Measurements from ENCODE around the gene LDLRAP1. TPM values are rescaled to one million over a fixed set of nuclear protein-coding genes. Genes with fewer than 3 reads are reported as not detected.
"Not testable (repeated sequence)": the region's sequence is repeated elsewhere in the genome, so short reads cannot be mapped to it uniquely, and the experiment has no call there.

Gene LDLRAP1
- total RNA-seq, 1 donor from 2014 or later: 34.3 TPM

DNA sequence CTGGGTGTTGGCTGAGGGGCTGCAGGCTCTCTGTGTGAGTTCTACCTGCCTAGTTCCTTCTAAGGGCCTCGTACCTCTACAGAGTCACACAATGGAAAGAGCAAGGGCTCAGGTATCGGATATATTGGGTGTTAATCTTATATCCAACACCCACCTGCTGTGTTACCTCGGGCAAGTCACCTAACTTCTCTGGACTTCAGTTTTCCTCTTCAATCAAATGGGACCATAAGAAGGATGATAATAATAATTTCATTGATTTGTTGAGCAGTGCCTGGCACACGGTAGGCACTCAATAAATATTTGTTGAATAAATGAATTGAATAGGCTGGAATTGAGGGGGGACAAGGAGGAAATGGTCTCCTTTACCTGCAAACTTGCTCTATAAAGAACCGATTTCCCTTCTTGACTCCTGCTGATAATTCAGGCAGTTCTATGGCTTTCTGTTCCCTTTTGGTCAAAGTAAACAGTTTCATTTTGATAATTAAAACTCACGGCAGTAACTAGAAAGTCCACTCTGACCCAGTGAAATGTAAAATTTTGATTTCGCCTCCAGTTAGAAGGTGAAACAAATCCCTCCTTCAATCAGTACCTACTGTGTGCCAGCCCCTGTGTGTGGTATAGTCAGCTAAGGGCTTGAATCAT, 56.7 kb downstream of the LDLRAP1 start:
- no peak overlapping the region for H3K27ac Mint-ChIP-seq (ENCODE audit: unreplicated experiment)
- H3K4me3 Mint-ChIP-seq (ENCODE audit: unreplicated experiment): no peak overlapping the region
- TF ChIP-seq, protein P1, sequence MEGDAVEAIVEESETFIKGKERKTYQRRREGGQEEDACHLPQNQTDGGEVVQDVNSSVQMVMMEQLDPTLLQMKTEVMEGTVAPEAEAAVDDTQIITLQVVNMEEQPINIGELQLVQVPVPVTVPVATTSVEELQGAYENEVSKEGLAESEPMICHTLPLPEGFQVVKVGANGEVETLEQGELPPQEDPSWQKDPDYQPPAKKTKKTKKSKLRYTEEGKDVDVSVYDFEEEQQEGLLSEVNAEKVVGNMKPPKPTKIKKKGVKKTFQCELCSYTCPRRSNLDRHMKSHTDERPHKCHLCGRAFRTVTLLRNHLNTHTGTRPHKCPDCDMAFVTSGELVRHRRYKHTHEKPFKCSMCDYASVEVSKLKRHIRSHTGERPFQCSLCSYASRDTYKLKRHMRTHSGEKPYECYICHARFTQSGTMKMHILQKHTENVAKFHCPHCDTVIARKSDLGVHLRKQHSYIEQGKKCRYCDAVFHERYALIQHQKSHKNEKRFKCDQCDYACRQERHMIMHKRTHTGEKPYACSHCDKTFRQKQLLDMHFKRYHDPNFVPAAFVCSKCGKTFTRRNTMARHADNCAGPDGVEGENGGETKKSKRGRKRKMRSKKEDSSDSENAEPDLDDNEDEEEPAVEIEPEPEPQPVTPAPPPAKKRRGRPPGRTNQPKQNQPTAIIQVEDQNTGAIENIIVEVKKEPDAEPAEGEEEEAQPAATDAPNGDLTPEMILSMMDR (IDR thresholded peaks at IDR 0.05): no peak
- H3K36me3 Mint-ChIP-seq (ENCODE audit: unreplicated experiment): no peaks in the 10 kb centered on the region
- no peaks in the 10 kb centered on the region for H3K4me1 Mint-ChIP-seq (ENCODE audit: unreplicated experiment)
- H3K27me3 Mint-ChIP-seq (ENCODE audit: unreplicated experiment): peaks cover 18% of the 10 kb centered on the region
- DNase-seq (ENCODE audit: extremely low spot score, unreplicated experiment): no peak
- peaks cover 6% of the 10 kb centered on the region for H3K9me3 Mint-ChIP-seq (ENCODE audit: unreplicated experiment)

DNA sequence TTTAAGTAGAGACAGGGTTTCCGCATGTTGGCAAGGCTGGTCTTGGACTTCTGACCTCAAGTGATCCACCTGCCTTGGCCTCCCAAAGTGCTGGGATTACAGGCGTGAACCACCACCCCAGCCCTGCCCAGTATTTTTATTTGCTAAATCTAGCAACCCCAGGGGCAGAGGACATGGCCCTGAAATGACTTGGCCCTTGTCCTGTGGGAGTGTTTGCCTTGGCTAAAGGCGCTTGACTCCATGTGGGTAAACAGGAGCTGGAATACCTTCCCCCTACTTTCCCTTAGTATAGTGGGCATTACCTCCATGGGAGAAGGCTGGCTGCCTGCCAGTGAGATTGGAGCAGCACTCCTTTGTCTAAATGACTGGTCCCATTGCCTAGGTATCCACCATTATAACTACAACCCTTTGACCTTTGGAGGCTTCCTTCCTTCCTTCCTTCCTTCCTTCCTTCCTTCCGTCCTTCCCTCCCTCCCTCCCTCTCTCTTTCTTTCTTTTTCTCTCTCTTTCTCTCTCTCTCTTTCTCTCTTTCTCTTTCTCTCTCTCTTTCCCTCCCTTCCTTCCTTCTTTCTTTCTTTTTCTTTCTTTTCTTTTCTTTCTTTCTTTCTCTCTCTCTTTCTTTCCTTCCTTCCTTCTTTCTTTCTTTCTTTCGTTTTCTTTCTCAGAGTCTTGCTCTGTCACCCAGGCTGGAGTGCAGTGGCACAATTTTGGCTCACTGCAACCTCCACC, 57.7 kb downstream of the LDLRAP1 start:
- not testable (repeated sequence) for H3K4me3 Mint-ChIP-seq (ENCODE audit: unreplicated experiment); H3K4me1 Mint-ChIP-seq (ENCODE audit: unreplicated experiment)
- H3K27me3 Mint-ChIP-seq (ENCODE audit: unreplicated experiment): peaks cover 25% of the 10 kb centered on the region

DNA sequence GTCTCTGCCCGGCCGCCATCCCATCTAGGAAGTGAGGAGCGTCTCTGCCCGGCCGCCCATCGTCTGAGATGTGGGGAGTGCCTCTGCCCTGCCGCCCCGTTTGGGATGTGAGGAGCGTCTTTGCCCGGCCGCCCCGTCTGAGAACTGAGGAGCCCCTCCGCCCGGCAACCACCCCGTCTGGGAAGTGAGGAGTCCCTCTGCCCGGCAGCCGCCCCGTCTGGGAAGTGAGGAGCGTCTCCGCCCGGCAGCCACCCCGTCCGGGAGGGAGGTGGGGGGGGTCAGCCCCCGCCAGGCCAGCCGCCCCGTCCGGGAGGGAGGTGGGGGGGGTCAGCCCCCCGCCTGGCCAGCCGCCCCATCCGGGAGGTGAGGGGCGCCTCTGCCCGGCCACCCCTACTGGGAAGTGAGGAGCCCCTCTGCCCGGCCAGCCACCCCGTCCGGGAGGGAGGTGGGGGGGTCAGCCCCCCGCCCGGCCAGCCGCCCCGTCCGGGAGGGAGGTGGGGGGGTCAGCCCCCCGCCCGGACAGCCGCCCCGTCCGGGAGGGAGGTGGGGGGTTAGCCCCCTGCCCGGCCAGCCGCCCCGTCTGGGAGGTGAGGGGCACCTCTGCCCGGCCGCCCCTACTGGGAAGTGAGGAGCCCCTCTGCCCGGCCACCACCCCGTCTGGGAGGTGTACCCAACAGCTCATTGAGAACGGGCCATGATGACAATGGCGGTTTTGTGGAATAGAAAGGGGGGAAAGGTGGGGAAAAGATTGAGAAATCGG, 60.6 kb downstream of the LDLRAP1 start:
- not testable (repeated sequence) for DNase-seq (ENCODE audit: extremely low spot score, unreplicated experiment); H3K36me3 Mint-ChIP-seq (ENCODE audit: unreplicated experiment); H3K27ac Mint-ChIP-seq (ENCODE audit: unreplicated experiment); H3K4me3 Mint-ChIP-seq (ENCODE audit: unreplicated experiment); H3K9me3 Mint-ChIP-seq (ENCODE audit: unreplicated experiment); H3K4me1 Mint-ChIP-seq (ENCODE audit: unreplicated experiment)
- peaks cover 39% of the 10 kb centered on the region for H3K27me3 Mint-ChIP-seq (ENCODE audit: unreplicated experiment)

More for the DNA sequence above, 57.7 kb downstream of the LDLRAP1 start:
- H3K36me3 Mint-ChIP-seq (ENCODE audit: unreplicated experiment); H3K27ac Mint-ChIP-seq (ENCODE audit: unreplicated experiment); DNase-seq (ENCODE audit: extremely low spot score, unreplicated experiment); H3K9me3 Mint-ChIP-seq (ENCODE audit: unreplicated experiment): not testable (repeated sequence)

DNA sequence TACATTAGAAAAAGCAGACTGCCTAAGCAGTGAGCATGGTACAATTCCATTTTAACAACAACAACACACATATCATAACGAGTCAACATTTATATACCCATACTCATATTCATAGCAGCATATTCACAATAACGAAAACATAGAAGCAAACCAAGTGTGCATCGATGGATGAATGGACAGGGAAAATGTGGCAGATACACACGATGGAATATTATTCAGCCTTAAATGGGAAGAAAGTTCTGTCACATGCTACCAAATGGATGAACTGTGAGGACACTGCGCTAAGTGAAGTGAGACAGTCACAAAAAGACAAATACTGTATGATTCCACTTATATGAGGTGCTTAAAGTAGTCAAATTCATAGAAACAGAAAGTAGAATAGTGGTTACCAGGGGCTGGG, 63.7 kb downstream of the LDLRAP1 start:
- Mint-ChIP-seq H3K27ac (ENCODE audit: unreplicated experiment) (no peak overlapping the region), H3K4me3 (ENCODE audit: unreplicated experiment) (no peak overlapping the region), H3K9me3 (ENCODE audit: unreplicated experiment) (no peaks in the 10 kb centered on the region), H3K36me3 (ENCODE audit: unreplicated experiment) (no peaks in the 10 kb centered on the region), H3K27me3 (ENCODE audit: unreplicated experiment) (peaks cover 53% of the 10 kb centered on the region), H3K4me1 (ENCODE audit: unreplicated experiment) (peaks cover 4% of the 10 kb centered on the region)
- TF ChIP-seq, protein P1 (IDR thresholded peaks at IDR 0.05): no peak
- no peak for DNase-seq (ENCODE audit: extremely low spot score, unreplicated experiment)

DNA sequence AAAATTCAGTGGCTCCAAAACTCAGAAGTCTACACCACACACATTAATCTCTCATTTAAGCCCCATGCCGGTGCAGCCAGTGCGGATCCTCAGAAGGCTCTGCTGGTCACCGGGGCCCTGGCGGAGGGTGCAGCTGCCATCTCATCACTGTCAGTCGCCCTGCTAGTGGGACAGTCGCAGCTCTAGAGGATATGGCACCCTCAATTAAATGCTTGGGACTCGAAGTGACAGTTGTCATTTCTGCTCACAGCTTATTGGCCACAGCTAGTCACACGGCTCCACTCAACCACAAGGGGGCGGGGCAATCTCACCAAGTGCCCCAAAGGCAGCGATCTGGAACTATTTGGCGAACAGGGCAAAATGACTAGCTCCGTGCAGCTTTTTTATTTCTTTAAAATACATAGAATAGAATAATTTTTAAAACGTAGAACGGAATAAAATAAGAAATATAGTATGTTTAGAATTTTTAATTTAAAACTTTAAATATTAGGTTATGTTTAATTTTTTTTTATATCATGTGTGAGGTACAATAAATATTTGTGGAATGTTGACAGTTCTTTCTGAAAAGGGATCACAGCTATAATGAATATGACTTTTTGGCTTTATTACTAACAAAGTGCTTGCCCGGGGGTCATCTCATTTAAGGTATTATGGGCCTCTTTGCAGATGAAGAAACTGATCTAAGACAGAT, 65.2 kb downstream of the LDLRAP1 start:
- TF ChIP-seq, protein P1 (IDR thresholded peaks at IDR 0.05): peak; percentile 78
- DNase-seq (ENCODE audit: extremely low spot score, unreplicated experiment): peak; percentile 89
- Mint-ChIP-seq H3K9me3 (ENCODE audit: unreplicated experiment) (no peaks in the 10 kb centered on the region), H3K4me1 (ENCODE audit: unreplicated experiment) (peaks cover 4% of the 10 kb centered on the region), H3K27me3 (ENCODE audit: unreplicated experiment) (peaks cover 68% of the 10 kb centered on the region), H3K27ac (ENCODE audit: unreplicated experiment) (no peak overlapping the region), H3K36me3 (ENCODE audit: unreplicated experiment) (no peaks in the 10 kb centered on the region), H3K4me3 (ENCODE audit: unreplicated experiment) (no peak overlapping the region)
